GM23248 (cell line): Measurements from ENCODE around the gene KRT15.

Experiments used
- EZH2 ChIP-seq: fragments of 200-600 bp; sonication (generic); IDR thresholded peaks from 2 replicates; pipeline ENCODE4 v1.6.1; 2018; ENCODE audit warnings: antibody characterized with exemption, mild to moderate bottlenecking; ENCODE audit not compliant: insufficient read depth, poor library complexity, severe bottlenecking
- EZH2phosphoT487 ChIP-seq: fragments of 200-600 bp; sonication (generic); IDR thresholded peaks from 2 replicates; pipeline ENCODE4 v1.6.1; 2018; ENCODE audit warnings: antibody characterized with exemption, moderate library complexity, mild to moderate bottlenecking, low read depth; ENCODE audit not compliant: insufficient read depth

DNA sequence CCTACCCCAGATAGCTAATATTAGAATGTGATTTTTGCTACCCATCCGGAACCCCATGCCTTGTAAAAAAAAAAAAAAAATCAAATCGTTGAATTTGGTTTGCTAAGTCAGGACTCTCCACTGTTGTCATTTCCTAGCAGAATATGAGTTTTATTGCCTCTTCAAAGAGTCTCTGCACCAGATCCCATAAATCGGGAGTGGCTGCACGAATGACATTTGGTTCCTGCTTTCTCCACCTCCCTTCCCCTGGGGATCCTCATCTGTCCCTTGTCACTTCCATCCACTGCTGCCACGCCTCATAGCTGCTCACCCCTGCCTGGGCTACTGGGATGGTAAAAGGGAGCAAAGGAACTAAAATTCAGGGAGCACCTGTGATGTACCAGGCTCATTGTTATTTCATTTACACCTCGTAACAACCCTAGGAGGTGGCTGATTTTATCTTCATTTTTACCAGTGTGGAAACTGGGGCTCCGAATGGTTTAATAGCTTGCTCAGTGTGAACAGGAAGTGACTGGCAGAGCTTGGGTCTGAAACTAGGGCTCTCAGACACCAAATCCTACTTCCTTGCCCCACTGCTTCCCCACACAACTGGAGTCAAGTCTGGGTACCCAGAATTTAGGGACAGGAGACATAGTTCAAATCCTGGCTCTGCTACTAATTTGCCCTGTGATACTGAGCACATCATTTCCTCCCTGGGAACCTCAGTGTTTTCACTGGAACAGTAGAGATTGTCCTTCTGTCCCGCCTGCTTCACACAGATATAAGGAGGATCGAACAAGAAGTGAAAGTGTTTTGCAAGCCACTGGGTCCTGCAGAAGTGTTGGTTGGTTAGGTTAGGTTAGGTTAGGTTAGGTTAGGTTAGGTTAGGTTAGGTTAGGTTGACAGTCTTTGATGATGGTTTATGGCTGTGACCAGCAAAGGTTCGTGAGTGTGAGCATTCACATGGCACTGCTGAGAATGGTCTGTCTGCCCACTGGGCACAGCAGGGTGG, 28.4 kb downstream of the KRT15 start:
- no peak for TF ChIP-seq EZH2
- TF ChIP-seq EZH2phosphoT487: no peak
